Colonic mucosa (tissue), 4 donors: ENCODE measurements around the gene VN1R4. TPM values are rescaled to one million over a fixed set of nuclear protein-coding genes. Genes with fewer than 3 reads are reported as not detected.
"Not testable (repeated sequence)": the region's sequence is repeated elsewhere in the genome, so short reads cannot be mapped to it uniquely, and the experiment has no call there.

Source experiments
- DNase-seq: peaks from one replicate; pipeline ENCODE4 v3.0.0-alpha.2; 2020
- H3K27ac ChIP-seq: fragments of 200-600 bp; one replicate; pipeline ENCODE4 v1.8.0; 2021
- H3K27me3 ChIP-seq: fragments of 200-600 bp; one replicate; pipeline ENCODE4 v1.8.0; 2021
- H3K36me3 ChIP-seq: fragments of 200-600 bp; one replicate; pipeline ENCODE4 v1.8.0; 2021
- H3K4me1 ChIP-seq: fragments of 200-600 bp; one replicate; pipeline ENCODE4 v1.8.0; 2021; ENCODE audit warnings: mild to moderate bottlenecking
- H3K4me3 ChIP-seq: fragments of 200-600 bp; one replicate; pipeline ENCODE4 v1.8.0; 2021
- H3K9ac ChIP-seq, 2 donors: one replicate each; pipeline ENCODE4 v1.7.0; 2013; ENCODE audit warnings: control low read depth in 2 of 2, low read depth in 2 of 2, low read length in 2 of 2
- H3K9me3 ChIP-seq: fragments of 200-600 bp; one replicate; pipeline ENCODE4 v1.8.0; 2021
- intact Hi-C: fragments of 100-400 bp; cut with DNase I; formaldehyde crosslinking; loops from one replicate; pipeline ENCODE4 v1.14.1; 2022
- total RNA-seq, 2 donors: library from RNA; stranded (reverse); fragmentation: NEBNext Ultra II Directional in 1 of 2; extraction: Animal tissue kit (Norgen Biotek cat#: 25700) in 1 of 2; gene quantifications; one replicate each; pipeline ENCODE4 v1.2.1, GENCODE V29; 2021
- TF ChIP-seq, protein P1 (sequence below): fragments of 200-600 bp; IDR thresholded peaks from one replicate; pipeline ENCODE4 v1.8.0; 2022; ENCODE audit warnings: antibody characterized with exemption, mild to moderate bottlenecking
- donor health status: healthy.
- donor health status: DM: no; HTN: no; CAD: no.
- donor health status: DM: no; HTN: no; CAD: no.

Gene VN1R4
- total RNA-seq, 2 donors from 2014 or later: not detected

DNA sequence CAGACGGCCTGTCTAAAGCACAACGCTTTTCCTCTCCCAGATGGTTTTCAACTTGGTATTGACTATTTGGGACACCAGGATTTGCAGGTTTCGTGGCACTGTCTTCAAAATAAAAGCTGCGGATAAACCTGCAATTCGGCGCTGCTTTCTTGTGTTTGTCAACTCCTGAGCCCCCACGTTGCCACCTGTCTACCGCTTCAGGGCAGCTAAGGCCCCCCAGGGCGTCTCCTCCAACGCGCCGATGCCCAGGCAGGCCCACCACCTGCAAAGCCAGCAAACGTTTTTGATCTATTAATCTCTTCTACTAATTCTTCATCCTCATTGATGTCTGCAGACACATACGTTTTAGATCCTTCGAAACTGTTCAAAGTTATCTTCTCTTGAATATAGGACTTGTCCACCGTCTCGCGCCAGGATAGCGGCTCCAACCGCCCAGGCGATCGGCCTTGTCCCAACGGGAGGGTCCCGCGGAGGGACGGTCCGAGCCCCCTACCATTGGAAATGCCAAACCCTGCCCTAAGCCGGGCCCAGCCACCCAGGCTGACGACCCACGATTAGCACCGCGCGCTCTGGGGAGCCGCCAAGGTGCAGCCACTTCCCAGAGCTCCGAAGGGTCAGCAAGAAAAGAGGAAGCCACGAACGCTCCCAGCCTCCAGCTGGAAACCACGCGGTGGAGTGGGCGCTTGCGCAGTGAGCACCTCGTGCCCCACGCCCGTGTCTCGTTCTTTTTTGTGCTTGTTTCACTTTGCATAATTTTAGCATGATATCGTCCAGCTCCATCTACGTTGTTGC lies 23.4 kb upstream of the VN1R4 start:
- H3K27me3 ChIP-seq: no peaks in the 10 kb centered on the region
- no peak overlapping the region for H3K4me3 ChIP-seq
- TF ChIP-seq, protein P1, sequence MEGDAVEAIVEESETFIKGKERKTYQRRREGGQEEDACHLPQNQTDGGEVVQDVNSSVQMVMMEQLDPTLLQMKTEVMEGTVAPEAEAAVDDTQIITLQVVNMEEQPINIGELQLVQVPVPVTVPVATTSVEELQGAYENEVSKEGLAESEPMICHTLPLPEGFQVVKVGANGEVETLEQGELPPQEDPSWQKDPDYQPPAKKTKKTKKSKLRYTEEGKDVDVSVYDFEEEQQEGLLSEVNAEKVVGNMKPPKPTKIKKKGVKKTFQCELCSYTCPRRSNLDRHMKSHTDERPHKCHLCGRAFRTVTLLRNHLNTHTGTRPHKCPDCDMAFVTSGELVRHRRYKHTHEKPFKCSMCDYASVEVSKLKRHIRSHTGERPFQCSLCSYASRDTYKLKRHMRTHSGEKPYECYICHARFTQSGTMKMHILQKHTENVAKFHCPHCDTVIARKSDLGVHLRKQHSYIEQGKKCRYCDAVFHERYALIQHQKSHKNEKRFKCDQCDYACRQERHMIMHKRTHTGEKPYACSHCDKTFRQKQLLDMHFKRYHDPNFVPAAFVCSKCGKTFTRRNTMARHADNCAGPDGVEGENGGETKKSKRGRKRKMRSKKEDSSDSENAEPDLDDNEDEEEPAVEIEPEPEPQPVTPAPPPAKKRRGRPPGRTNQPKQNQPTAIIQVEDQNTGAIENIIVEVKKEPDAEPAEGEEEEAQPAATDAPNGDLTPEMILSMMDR: no peak
- no peak for DNase-seq
- no peaks in the 10 kb centered on the region for H3K9me3 ChIP-seq
- no peaks in the 10 kb centered on the region for H3K4me1 ChIP-seq
- H3K27ac ChIP-seq: no peak overlapping the region
- no peak overlapping the region for H3K9ac ChIP-seq
- intact Hi-C loops: no loop called here
- H3K36me3 ChIP-seq: no peaks in the 10 kb centered on the region

GRCh38 chr19:53285087-53285486 lies 17.6 kb upstream of the VN1R4 start:
- TF ChIP-seq, protein P1: no peak
- Histone ChIP-seq H3K27ac (no peak overlapping the region), H3K4me3 (no peak overlapping the region), H3K9me3 (no peaks in the 10 kb centered on the region), H3K4me1 (no peaks in the 10 kb centered on the region), H3K36me3 (no peaks in the 10 kb centered on the region), H3K9ac (no peak overlapping the region), H3K27me3 (no peaks in the 10 kb centered on the region)
- DNase-seq: no peak
- intact Hi-C loops: no loop called here

DNA sequence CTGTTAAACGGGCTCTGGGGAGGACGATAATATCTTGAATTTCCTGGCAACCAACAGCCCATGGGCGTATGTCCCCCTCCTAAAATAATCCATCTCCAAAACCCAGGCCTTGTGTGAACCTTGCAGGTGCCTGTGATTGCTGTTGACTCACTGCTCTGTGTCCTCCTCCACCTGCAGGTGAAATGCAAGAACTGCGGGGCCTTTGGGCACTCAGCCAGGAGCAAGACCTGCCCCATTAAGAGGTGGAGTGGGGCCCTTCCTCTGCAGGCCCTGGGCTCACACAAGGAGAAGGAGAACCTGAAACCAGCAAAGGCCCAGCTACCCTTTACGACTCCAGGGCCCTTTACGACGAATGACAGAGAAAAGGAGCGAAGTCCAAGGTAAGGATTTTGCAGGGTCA lies 14.4 kb upstream of the VN1R4 start:
- H3K36me3 ChIP-seq, DNase-seq, H3K4me3 ChIP-seq, H3K9me3 ChIP-seq, intact Hi-C loops, H3K4me1 ChIP-seq, H3K27me3 ChIP-seq, H3K9ac ChIP-seq, H3K27ac ChIP-seq: not testable (repeated sequence)

DNA sequence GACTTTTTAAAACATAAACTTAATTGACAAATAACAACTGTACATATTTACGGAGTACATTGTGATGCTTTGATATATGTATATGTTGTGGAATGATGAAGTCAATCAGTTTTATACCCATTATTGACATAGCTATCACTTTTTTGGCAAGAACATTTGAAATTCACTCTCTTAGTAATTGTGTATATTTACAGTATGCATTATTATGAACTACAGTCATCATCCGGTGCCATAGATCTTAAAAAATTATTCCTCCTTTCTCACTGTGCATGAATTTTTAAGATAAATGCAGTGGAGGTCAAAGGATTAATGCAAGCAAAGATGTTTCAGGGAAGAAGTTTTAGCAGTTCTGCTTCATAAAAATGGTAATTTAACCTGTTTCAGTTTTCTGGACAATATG lies 8.0 kb upstream of the VN1R4 start:
- no peak overlapping the region for H3K4me3 ChIP-seq

GRCh38 chr19:53272044-53272443 lies 4.5 kb upstream of the VN1R4 start:
- H3K4me1 ChIP-seq: no peaks in the 10 kb centered on the region
- H3K9me3 ChIP-seq: no peaks in the 10 kb centered on the region
- H3K27me3 ChIP-seq: no peaks in the 10 kb centered on the region
- H3K27ac ChIP-seq: no peak overlapping the region
- TF ChIP-seq, protein P1: no peak
- H3K9ac ChIP-seq: no peak overlapping the region
- no peak for DNase-seq
- intact Hi-C loops: no loop called here
- H3K4me3 ChIP-seq: no peak overlapping the region
- no peaks in the 10 kb centered on the region for H3K36me3 ChIP-seq

More for the DNA sequence above, 8.0 kb upstream of the VN1R4 start:
- intact Hi-C loops: no loop called here
- H3K4me1 ChIP-seq: no peaks in the 10 kb centered on the region
- no peaks in the 10 kb centered on the region for H3K9me3 ChIP-seq
- H3K9ac ChIP-seq: no peak overlapping the region
- no peak overlapping the region for H3K27ac ChIP-seq
- H3K36me3 ChIP-seq: no peaks in the 10 kb centered on the region
- no peaks in the 10 kb centered on the region for H3K27me3 ChIP-seq
- TF ChIP-seq, protein P1: no peak
- no peak for DNase-seq

- H3K36me3 ChIP-seq, H3K4me3 ChIP-seq, intact Hi-C loops, H3K4me1 ChIP-seq, DNase-seq, H3K27me3 ChIP-seq, H3K9ac ChIP-seq, H3K9me3 ChIP-seq, H3K27ac ChIP-seq: not testable (repeated sequence)
Observed at GRCh38 chr19:53269861-53270260, 2.3 kb upstream of the VN1R4 start.

DNA sequence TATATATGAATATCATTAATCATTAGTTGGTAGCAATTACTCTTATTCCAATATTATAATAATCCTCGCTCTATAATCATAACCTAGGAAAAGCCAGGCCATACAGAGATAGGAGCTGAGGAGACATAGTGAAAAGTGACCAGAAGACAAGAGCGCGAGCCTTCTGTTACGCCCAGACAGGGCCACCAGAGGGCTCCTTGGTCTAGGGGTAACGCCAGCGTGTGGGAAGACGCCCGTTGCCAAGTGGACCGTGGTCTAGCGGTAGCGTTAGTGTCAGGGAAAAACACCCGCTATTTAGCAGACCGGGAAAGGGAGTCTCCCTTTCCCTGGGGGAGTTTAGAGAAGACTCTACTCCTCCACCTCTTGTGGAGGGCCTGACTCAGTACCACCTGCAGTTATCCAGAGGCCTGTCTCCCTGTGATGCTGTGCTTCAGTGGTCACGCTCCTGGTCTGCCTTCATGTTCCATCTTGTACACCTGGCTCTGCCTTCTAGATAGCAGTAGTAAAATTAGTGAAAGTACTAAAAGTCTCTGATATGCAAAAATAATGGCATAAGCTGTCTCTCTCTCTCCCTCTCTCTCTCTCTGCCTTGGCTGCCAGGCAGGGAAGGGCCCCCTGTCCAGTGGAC lies 9.7 kb downstream of the VN1R4 start, which contains the start of gene VN1R2:
Gene VN1R2 (plus strand): TSS at position 578 of the 628 bp plus-strand sequence. CDS start 84 bp downstream, outside the sequence.
- H3K27me3 ChIP-seq, H3K27ac ChIP-seq, H3K4me1 ChIP-seq, H3K36me3 ChIP-seq, H3K9me3 ChIP-seq, H3K4me3 ChIP-seq, H3K9ac ChIP-seq, DNase-seq, intact Hi-C loops: not testable (repeated sequence)
